IMR-90 (cell line): Measurements from ENCODE around the gene AFTPH. TPM values are rescaled to one million over a fixed set of nuclear protein-coding genes. Genes with fewer than 3 reads are reported as not detected.
A peak's percentile ranks its signal among the peaks of the same experiment; 100 is the strongest.

Source experiments
- ATAC-seq: fragments of 200-7000 bp; cut with Tn5 transposase; 2 replicates; pipeline ENCODE4 v1.9.1; 2020; ENCODE audit warnings: low read depth, mild to moderate bottlenecking, moderate library complexity
- BruUV-seq: library from RNA; stranded (reverse); fragments of 400-500 nt; replicated peaks from 2 replicates; lab custom pipeline; 2021; lab: Mats Ljungman, UMichigan
- CTCF ChIA-PET: fragments of 300-600 bp; formaldehyde crosslinking; extraction: SDS; loops from one replicate; lab custom pipeline; 2021; ENCODE audit warnings: antibody characterized with exemption; lab: Yijun Ruan, JAX
- POLR2A ChIA-PET: fragments of 300-600 bp; sonication (Branson Sonifier 250); formaldehyde crosslinking; loops from one replicate; lab custom pipeline; 2022; ENCODE audit warnings: antibody characterized with exemption; ENCODE audit not compliant: unreplicated experiment; lab: Charles Lee
- DNase-seq: peaks from one replicate; pipeline ENCODE4 v3.0.0; 2013
- H2AFZ ChIP-seq: replicated peaks from 2 replicates; pipeline ENCODE3; 2013; ENCODE audit warnings: low read length, mild to moderate bottlenecking; ENCODE audit not compliant: poor library complexity
- H2AK5ac ChIP-seq: 2 replicates; pipeline ENCODE4 v1.6.1; 2013; ENCODE audit warnings: low read depth, low read length, inconsistent platforms
- H2AK9ac ChIP-seq: replicated peaks from 2 replicates; pipeline ENCODE3; 2013; ENCODE audit warnings: mild to moderate bottlenecking, low read depth, low read length, moderate library complexity; ENCODE audit not compliant: poor library complexity
- H2BK120ac ChIP-seq: 2 replicates; pipeline ENCODE4 v1.6.1; 2013; ENCODE audit warnings: low read depth, low read length, inconsistent platforms
- H2BK15ac ChIP-seq: 3 replicates; pipeline ENCODE4 v1.6.1; 2013; ENCODE audit warnings: low read depth, low read length, inconsistent platforms
- H2BK20ac ChIP-seq: 2 replicates; pipeline ENCODE4 v1.6.1; 2013; ENCODE audit warnings: low read depth, mild to moderate bottlenecking, inconsistent platforms, low read length, moderate library complexity
- H2BK5ac ChIP-seq: 2 replicates; pipeline ENCODE4 v1.6.1; 2013; ENCODE audit warnings: mild to moderate bottlenecking, low read depth, low read length, inconsistent platforms; ENCODE audit not compliant: poor library complexity, severe bottlenecking
- H3K14ac ChIP-seq: replicated peaks from 2 replicates; pipeline ENCODE4 v1.6.1; 2013; ENCODE audit warnings: low read depth, low read length, inconsistent platforms
- H3K18ac ChIP-seq: 2 replicates; pipeline ENCODE4 v1.6.1; 2013; ENCODE audit warnings: low read depth, low read length, control low read depth
- H3K23ac ChIP-seq: 2 replicates; pipeline ENCODE4 v1.6.1; 2013; ENCODE audit warnings: low read depth, low read length, inconsistent platforms
- H3K27ac ChIP-seq: 2 replicates; pipeline ENCODE4 v1.5.1; 2013; ENCODE audit warnings: mild to moderate bottlenecking, control low read depth, low read length; ENCODE audit not compliant: insufficient read depth
- H3K27me3 ChIP-seq: 2 replicates; pipeline ENCODE4 v1.6.1; 2013; ENCODE audit warnings: low read length; ENCODE audit not compliant: control insufficient read depth, insufficient read depth
- H3K36me3 ChIP-seq: 2 replicates; pipeline ENCODE4 v1.6.1; 2013; ENCODE audit warnings: low read length, mixed read lengths; ENCODE audit not compliant: control insufficient read depth, insufficient read depth
- H3K4ac ChIP-seq: 2 replicates; pipeline ENCODE4 v1.6.1; 2013; ENCODE audit warnings: low read depth, low read length, inconsistent platforms
- H3K4me1 ChIP-seq: 2 replicates; pipeline ENCODE4 v1.6.1; 2013; ENCODE audit warnings: low read length, mixed read lengths; ENCODE audit not compliant: control insufficient read depth, insufficient read depth
- H3K4me2 ChIP-seq: 2 replicates; pipeline ENCODE4 v1.6.1; 2013; ENCODE audit warnings: low read depth, mild to moderate bottlenecking, control low read depth, low read length, moderate library complexity
- H3K4me3 ChIP-seq: 2 replicates; pipeline ENCODE4 v1.5.1; 2013; ENCODE audit warnings: low read depth, mild to moderate bottlenecking, control low read depth, low read length, moderate library complexity; ENCODE audit not compliant: insufficient read depth
- H3K56ac ChIP-seq: 2 replicates; pipeline ENCODE4 v1.6.1; 2013; ENCODE audit warnings: low read length, inconsistent platforms; ENCODE audit not compliant: insufficient read depth; ENCODE audit errors: extremely low read depth
- H3K79me1 ChIP-seq, 2 experiments: 2 replicates each; pipeline ENCODE4 v1.6.1; 2013; ENCODE audit warnings: low read length in 2 of 2, inconsistent platforms in 1 of 2, low read depth in 1 of 2
- H3K9ac ChIP-seq: 2 replicates; pipeline ENCODE4 v1.6.1; 2013; ENCODE audit warnings: low read depth, low read length, control low read depth
- H3K9me1 ChIP-seq: 2 replicates; pipeline ENCODE4 v1.6.1; 2013; ENCODE audit warnings: low read length, inconsistent platforms; ENCODE audit not compliant: insufficient read depth
- H3K9me3 ChIP-seq: 2 replicates; pipeline ENCODE4 v1.6.1; 2013; ENCODE audit warnings: low read length; ENCODE audit not compliant: control insufficient read depth, insufficient read depth
- H4K20me1 ChIP-seq: 2 replicates; pipeline ENCODE4 v1.6.1; 2013; ENCODE audit warnings: low read length, inconsistent platforms; ENCODE audit not compliant: insufficient read depth
- H4K5ac ChIP-seq: 2 replicates; pipeline ENCODE4 v1.6.1; 2013; ENCODE audit warnings: mild to moderate bottlenecking, low read depth, low read length, control low read depth
- H4K8ac ChIP-seq, 2 experiments: 2 replicates each; pipeline ENCODE4 v1.6.1; 2013; ENCODE audit warnings: low read depth in 2 of 2, low read length in 2 of 2, control low read depth in 1 of 2, inconsistent platforms in 1 of 2
- H4K91ac ChIP-seq: 2 replicates; pipeline ENCODE4 v1.6.1; 2013; ENCODE audit warnings: low read depth, low read length, inconsistent platforms; ENCODE audit not compliant: insufficient read depth
- BHLHE40 ChIP-seq: fragments of 150-350 bp; IDR thresholded peaks from 2 replicates; pipeline ENCODE4 v1.6.1; 2016; ENCODE audit warnings: mild to moderate bottlenecking, low read depth, low read length
- CEBPB ChIP-seq: IDR thresholded peaks from 2 replicates; pipeline ENCODE4 v1.6.1; 2012; ENCODE audit warnings: low read depth, low read length, improper control_type of control experiment
- CHD1 ChIP-seq: IDR thresholded peaks from 2 replicates; pipeline ENCODE4 v1.6.1; 2012; ENCODE audit warnings: low read depth, low read length, improper control_type of control experiment
- FOS ChIP-seq: fragments of 150-350 bp; IDR thresholded peaks from 2 replicates; pipeline ENCODE4 v1.6.1; 2016; ENCODE audit warnings: low read depth, low read length
- MAFK ChIP-seq: IDR thresholded peaks from 2 replicates; pipeline ENCODE4 v1.6.1; 2012; ENCODE audit warnings: low read depth, low read length, improper control_type of control experiment
- MAZ ChIP-seq: IDR thresholded peaks from 2 replicates; pipeline ENCODE4 v1.6.1; 2012; ENCODE audit warnings: low read depth, mild to moderate bottlenecking, low read length, improper control_type of control experiment, moderate library complexity, borderline replicate concordance
- MXI1 ChIP-seq: IDR thresholded peaks from 2 replicates; pipeline ENCODE4 v1.6.1; 2012; ENCODE audit warnings: low read depth, mild to moderate bottlenecking, low read length, moderate library complexity, borderline replicate concordance
- POLR2A ChIP-seq: IDR thresholded peaks from 2 replicates; pipeline ENCODE4 v1.6.1; 2012; ENCODE audit warnings: mild to moderate bottlenecking, low read depth, low read length
- RAD21 ChIP-seq: IDR thresholded peaks from 2 replicates; pipeline ENCODE4 v1.6.1; 2012; ENCODE audit warnings: low read length, improper control_type of control experiment
- RCOR1 ChIP-seq: IDR thresholded peaks from 2 replicates; pipeline ENCODE4 v1.6.1; 2012; ENCODE audit warnings: mild to moderate bottlenecking, low read length, improper control_type of control experiment; ENCODE audit not compliant: insufficient replicate concordance
- RFX5 ChIP-seq: IDR thresholded peaks from 2 replicates; pipeline ENCODE4 v1.8.0; 2012; ENCODE audit warnings: low read depth, mild to moderate bottlenecking, low read length, moderate library complexity
- SMC3 ChIP-seq: fragments of 150-350 bp; IDR thresholded peaks from 2 replicates; pipeline ENCODE4 v1.6.1; 2016; ENCODE audit warnings: low read depth, mild to moderate bottlenecking, antibody characterized with exemption, low read length, moderate library complexity
- WGBS, 2 experiments: methylation state at CpG; one replicate each; pipeline versions ENCODE4 v1.1.5 to v1.1.7; 2013; ENCODE audit warnings: missing lambda C conversion rate in 2 of 2; ENCODE audit not compliant: insufficient read length in 1 of 2; ENCODE audit errors: extremely low coverage in 2 of 2; 5-methylcytosine and 5-hydroxymethylcytosine counted together
- dilution Hi-C: fragments of 300-500 bp; cut with HindIII; formaldehyde crosslinking; loops from one replicate; pipeline ENCODE4 v1.14.3; 2018; ENCODE audit warnings: low sequenced_read_pairs; ENCODE audit not compliant: unreplicated experiment
- in situ Hi-C: fragments of 300-500 bp; cut with MboI; formaldehyde crosslinking; loops from 3 replicates; pipeline ENCODE4 v1.14.3; 2019; ENCODE audit warnings: low sequenced_read_pairs, inconsistent platforms, mixed read lengths
- intact Hi-C: fragments of 100-400 bp; cut with micrococcal nuclease; formaldehyde crosslinking; loops from 2 replicates; pipeline ENCODE4 v1.10.0; 2022
- polyA plus RNA-seq, 3 experiments: library from polyadenylated mRNA; depleted of rRNA; stranded (reverse); fragments of >200 nt; gene quantifications; 2 replicates each; pipeline ENCODE4 v1.2.3, GENCODE V29; 2012; ENCODE audit warnings: low replicate concordance in 1 of 3
- total RNA-seq: library from RNA; depleted of rRNA; stranded (reverse); fragments of >200 nt; gene quantifications from 2 replicates; pipeline ENCODE4 v1.2.3, GENCODE V29; 2012
- TF ChIP-seq, protein P1 (sequence below): conservative IDR thresholded peaks from 2 replicates; pipeline ENCODE4 v1.5.1; 2012; ENCODE audit warnings: mild to moderate bottlenecking, low read depth, low read length, improper control_type of control experiment
- TF ChIP-seq, protein P2 (sequence below): fragments of 150-350 bp; IDR thresholded peaks from 2 replicates; pipeline ENCODE4 v1.6.1; 2017; ENCODE audit warnings: mild to moderate bottlenecking, antibody characterized with exemption, low read length, low read depth
- TF ChIP-seq, protein P3 (sequence below): fragments of 150-350 bp; IDR thresholded peaks from 2 replicates; pipeline ENCODE4 v1.6.1; 2016; ENCODE audit warnings: low read depth, mild to moderate bottlenecking, low read length, moderate library complexity, borderline replicate concordance

The AFTPH gene
- total and polyA plus RNA-seq, 2 of the 4 experiments (the other 2 are of a cell fraction) = 9.4 to 19.9 TPM

DNA sequence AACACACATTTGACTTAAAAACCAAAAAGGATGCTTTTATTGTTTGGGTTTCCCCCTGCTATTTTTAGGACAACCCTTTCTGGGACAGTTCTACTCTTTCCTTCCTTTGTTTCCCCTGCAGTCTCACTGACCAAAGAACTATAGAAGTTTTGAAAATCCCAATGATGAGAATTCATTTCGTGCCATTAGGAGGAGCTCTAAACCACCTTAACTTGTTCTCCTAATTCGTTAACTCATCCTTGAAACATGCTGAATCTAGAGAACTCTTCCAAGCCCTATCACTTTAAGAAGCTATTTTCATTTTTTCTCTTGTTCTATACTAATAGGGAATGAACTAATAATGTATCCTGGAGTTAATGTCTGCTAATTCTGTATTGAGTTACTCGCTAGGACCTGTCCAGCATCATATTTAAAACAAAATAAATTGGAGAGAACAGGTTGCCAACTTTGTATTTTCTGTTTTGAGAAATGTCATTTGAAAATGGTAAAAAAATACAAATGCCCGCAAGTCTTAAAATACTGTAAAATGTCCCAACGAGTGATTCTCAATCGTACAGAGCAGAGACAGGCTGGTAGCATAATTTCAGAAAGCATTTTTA lies 62.9 kb downstream of the AFTPH start:
- Histone ChIP-seq H3K9me3 (no peaks in the 10 kb centered on the region), H3K9me1 (no peaks in the 10 kb centered on the region), H4K91ac (no peak overlapping the region), H4K5ac (no peak overlapping the region), H2BK5ac (no peak overlapping the region), H3K23ac (no peak overlapping the region), H2AK5ac (no peak overlapping the region), H4K8ac (no peak overlapping the region), H3K14ac (no peak overlapping the region), H3K27ac (no peak overlapping the region), H3K18ac (no peak overlapping the region), H3K4me3 (no peak overlapping the region), H3K9ac (no peak overlapping the region), H2AK9ac (no peak overlapping the region), H4K20me1 (no peaks in the 10 kb centered on the region), H2BK20ac (no peak overlapping the region), H3K4ac (no peak overlapping the region), H3K56ac (no peak overlapping the region), H3K27me3 (no peaks in the 10 kb centered on the region), H3K36me3 (peaks cover 4% of the 10 kb centered on the region), H3K4me2 (no peak overlapping the region), H2BK120ac (no peak overlapping the region), H2AFZ (no peak overlapping the region), H3K4me1 (no peaks in the 10 kb centered on the region), H2BK15ac (no peak overlapping the region), H3K79me1 (peaks cover 0 to 4% of the 10 kb centered on the region in 2 experiments; a peak in 2 of 4 replicates)
- BruUV-seq = no TSS peak
- dilution Hi-C loops (no loop called here), intact Hi-C loops (loop anchor here (1.0 to 5.0 kb wide), 4 partner anchors 58 to 455 kb away; no protein-coding TSS in a partner anchor), in situ Hi-C loops (no loop called here)
- ATAC-seq (peak; percentile 80), DNase-seq (peak; percentile 72)
- CTCF ChIA-PET = interaction anchor here (0.6 to 1.8 kb wide), 13 partner anchors 11 to 557 kb away, joined by 3 to 9 read pairs (median 4); no protein-coding TSS in a partner anchor
- POLR2A ChIA-PET = interaction anchor here (0.5 kb wide), 1 partner anchor 341 kb away, joined by 3 read pairs; no protein-coding TSS in a partner anchor
- WGBS, 2 experiments = no CpG with 5 or more reads among the region's 6 CpGs
- TF ChIP-seq, protein P1, sequence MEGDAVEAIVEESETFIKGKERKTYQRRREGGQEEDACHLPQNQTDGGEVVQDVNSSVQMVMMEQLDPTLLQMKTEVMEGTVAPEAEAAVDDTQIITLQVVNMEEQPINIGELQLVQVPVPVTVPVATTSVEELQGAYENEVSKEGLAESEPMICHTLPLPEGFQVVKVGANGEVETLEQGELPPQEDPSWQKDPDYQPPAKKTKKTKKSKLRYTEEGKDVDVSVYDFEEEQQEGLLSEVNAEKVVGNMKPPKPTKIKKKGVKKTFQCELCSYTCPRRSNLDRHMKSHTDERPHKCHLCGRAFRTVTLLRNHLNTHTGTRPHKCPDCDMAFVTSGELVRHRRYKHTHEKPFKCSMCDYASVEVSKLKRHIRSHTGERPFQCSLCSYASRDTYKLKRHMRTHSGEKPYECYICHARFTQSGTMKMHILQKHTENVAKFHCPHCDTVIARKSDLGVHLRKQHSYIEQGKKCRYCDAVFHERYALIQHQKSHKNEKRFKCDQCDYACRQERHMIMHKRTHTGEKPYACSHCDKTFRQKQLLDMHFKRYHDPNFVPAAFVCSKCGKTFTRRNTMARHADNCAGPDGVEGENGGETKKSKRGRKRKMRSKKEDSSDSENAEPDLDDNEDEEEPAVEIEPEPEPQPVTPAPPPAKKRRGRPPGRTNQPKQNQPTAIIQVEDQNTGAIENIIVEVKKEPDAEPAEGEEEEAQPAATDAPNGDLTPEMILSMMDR = peak; percentile 77
- TF ChIP-seq MAFK (0 out of 2 replicates have a peak, but pooled peaks have one; percentile 29), FOS (no peak), CEBPB (no peak), MXI1 (no peak), POLR2A (no peak), MAZ (no peak), BHLHE40 (no peak), CHD1 (no peak), RFX5 (no peak), SMC3 (peak; percentile 78), RCOR1 (no peak), RAD21 (peak; percentile 87)
- TF ChIP-seq, protein P2, sequence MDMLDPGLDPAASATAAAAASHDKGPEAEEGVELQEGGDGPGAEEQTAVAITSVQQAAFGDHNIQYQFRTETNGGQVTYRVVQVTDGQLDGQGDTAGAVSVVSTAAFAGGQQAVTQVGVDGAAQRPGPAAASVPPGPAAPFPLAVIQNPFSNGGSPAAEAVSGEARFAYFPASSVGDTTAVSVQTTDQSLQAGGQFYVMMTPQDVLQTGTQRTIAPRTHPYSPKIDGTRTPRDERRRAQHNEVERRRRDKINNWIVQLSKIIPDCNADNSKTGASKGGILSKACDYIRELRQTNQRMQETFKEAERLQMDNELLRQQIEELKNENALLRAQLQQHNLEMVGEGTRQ = no peak
- TF ChIP-seq, protein P3, sequence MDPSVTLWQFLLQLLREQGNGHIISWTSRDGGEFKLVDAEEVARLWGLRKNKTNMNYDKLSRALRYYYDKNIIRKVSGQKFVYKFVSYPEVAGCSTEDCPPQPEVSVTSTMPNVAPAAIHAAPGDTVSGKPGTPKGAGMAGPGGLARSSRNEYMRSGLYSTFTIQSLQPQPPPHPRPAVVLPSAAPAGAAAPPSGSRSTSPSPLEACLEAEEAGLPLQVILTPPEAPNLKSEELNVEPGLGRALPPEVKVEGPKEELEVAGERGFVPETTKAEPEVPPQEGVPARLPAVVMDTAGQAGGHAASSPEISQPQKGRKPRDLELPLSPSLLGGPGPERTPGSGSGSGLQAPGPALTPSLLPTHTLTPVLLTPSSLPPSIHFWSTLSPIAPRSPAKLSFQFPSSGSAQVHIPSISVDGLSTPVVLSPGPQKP = no peak
